HCT116 (cell line): ENCODE data around the gene MYO3B. TPM values are rescaled to one million over a fixed set of nuclear protein-coding genes. Genes with fewer than 3 reads are reported as not detected.

Experiments
- ATAC-seq: fragments of 200-7000 bp; cut with Tn5 transposase; 2 replicates; pipeline ENCODE4 v1.9.1; 2020; ENCODE audit warnings: mild to moderate bottlenecking, moderate library complexity
- BruUV-seq: library from RNA; stranded (reverse); fragments of 400-500 nt; replicated peaks from 2 replicates; lab custom pipeline; 2021; lab: Mats Ljungman, UMichigan
- CTCF ChIA-PET: fragments of 300-600 bp; sonication (Branson Sonifier 250); formaldehyde crosslinking; loops from one replicate; lab custom pipeline; 2021; ENCODE audit warnings: antibody characterized with exemption; lab: Charles Lee
- POLR2A ChIA-PET: fragments of 300-600, 350-600 bp; sonication (Branson Sonifier 250); formaldehyde crosslinking; loops from one replicate; lab custom pipeline; 2021; ENCODE audit warnings: antibody characterized with exemption; lab: Charles Lee
- RAD21 ChIA-PET, 2 experiments: fragments of 300-600 bp; sonication (Branson Sonifier 250); formaldehyde crosslinking; loops; one replicate each; lab custom pipeline; 2023; ENCODE audit warnings: low total read pairs in 2 of 2; ENCODE audit not compliant: uncharacterized antibody in 2 of 2, unreplicated experiment in 2 of 2, low non-redundant PET in 1 of 2; lab: Charles Lee
- DNase-seq: peaks from one replicate; pipeline ENCODE4 v3.0.0-alpha.2; 2010; ENCODE audit warnings: low read depth, low spot score
- H2AFZ ChIP-seq: fragments of 200-600 bp; shearing (Covaris generic), sonication (generic); 2 replicates; pipeline ENCODE4 v1.6.1; 2017; ENCODE audit warnings: low read depth, mixed run types, mixed read lengths, antibody characterized with exemption, low read length; ENCODE audit not compliant: poor library complexity, severe bottlenecking
- H3K27ac ChIP-seq: 2 replicates; pipeline ENCODE4 v1.5.1; 2012; ENCODE audit warnings: low read depth, low read length
- H3K27me3 ChIP-seq: fragments of 200-600 bp; sonication (generic); 2 replicates; pipeline ENCODE4 v1.6.1; 2016; ENCODE audit warnings: mixed run types, low read length, mixed read lengths; ENCODE audit not compliant: insufficient read depth
- H3K36me3 ChIP-seq, 2 experiments: fragments of 200-500 bp in 1 of 2; fragments of 200-600 bp in 1 of 2; sonication (Bioruptor generic) in 1 of 2; sonication (generic) in 1 of 2; 2 replicates each; pipeline versions ENCODE4 v1.5.1 to v1.6.1; 2014 to 2016; ENCODE audit warnings: low read length in 2 of 2, inconsistent platforms in 1 of 2, mixed read lengths in 1 of 2, mixed run types in 1 of 2; ENCODE audit not compliant: insufficient read depth in 2 of 2, control insufficient read depth in 1 of 2
- H3K4me1 ChIP-seq, 2 experiments: fragments of 200-600 bp in 1 of 2; sonication (generic) in 1 of 2; 2 replicates each; pipeline versions ENCODE4 v1.5.1 to v1.6.1; 2012 to 2017; ENCODE audit warnings: low read length in 2 of 2, inconsistent platforms in 1 of 2, mild to moderate bottlenecking in 1 of 2, mixed read lengths in 1 of 2, mixed run types in 1 of 2, moderate library complexity in 1 of 2; ENCODE audit not compliant: insufficient read depth in 2 of 2, control insufficient read depth in 1 of 2
- H3K4me2 ChIP-seq: fragments of 200-600 bp; sonication (generic); 2 replicates; pipeline ENCODE4 v1.6.1; 2017; ENCODE audit warnings: mixed run types, low read length, mixed read lengths
- H3K4me3 ChIP-seq, 2 experiments: fragments of 200-600 bp in 1 of 2; sonication (generic) in 1 of 2; replicated peaks in 1 of 2; 2 replicates each; pipeline ENCODE4 v1.5.1; 2011 to 2016; ENCODE audit warnings: low read length in 2 of 2, control low read depth in 1 of 2, low read depth in 1 of 2, mild to moderate bottlenecking in 1 of 2, mixed read lengths in 1 of 2, mixed run types in 1 of 2
- H3K79me2 ChIP-seq: fragments of 200-600 bp; sonication (generic); 2 replicates; pipeline ENCODE4 v1.6.1; 2017; ENCODE audit warnings: mild to moderate bottlenecking, mixed run types, low read length, moderate library complexity, mixed read lengths; ENCODE audit not compliant: insufficient read depth
- H3K9ac ChIP-seq: fragments of 200-600 bp; sonication (generic); 2 replicates; pipeline ENCODE4 v1.6.1; 2016; ENCODE audit warnings: low read length, mixed read lengths
- H3K9me2 ChIP-seq: fragments of 200-600 bp; sonication (generic), shearing (Covaris generic); 2 replicates; pipeline ENCODE4 v1.6.1; 2017; ENCODE audit warnings: mixed run types, mild to moderate bottlenecking, moderate library complexity; ENCODE audit not compliant: insufficient read depth
- H3K9me3 ChIP-seq, 2 experiments: fragments of 200-500 bp in 1 of 2; fragments of 200-600 bp in 1 of 2; sonication (Bioruptor generic) in 1 of 2; sonication (generic) in 1 of 2; 2 replicates each; pipeline ENCODE4 v1.6.1; 2014 to 2017; ENCODE audit warnings: low read length in 2 of 2, mixed read lengths in 2 of 2, inconsistent platforms in 1 of 2, low read depth in 1 of 2, mild to moderate bottlenecking in 1 of 2, mixed run types in 1 of 2, moderate library complexity in 1 of 2; ENCODE audit not compliant: control insufficient read depth in 1 of 2, insufficient read depth in 1 of 2
- H4K20me1 ChIP-seq: fragments of 200-600 bp; sonication (generic), shearing (Covaris generic); 2 replicates; pipeline ENCODE4 v1.6.1; 2017; ENCODE audit warnings: mixed run types, mild to moderate bottlenecking, moderate library complexity; ENCODE audit not compliant: insufficient read depth
- CBX3 ChIP-seq: IDR thresholded peaks from 2 replicates; pipeline ENCODE4 v1.6.1; 2012; ENCODE audit warnings: low read depth
- EGR1 ChIP-seq: IDR thresholded peaks from 2 replicates; pipeline ENCODE4 v1.6.1; 2012; ENCODE audit warnings: low read depth
- ELF1 ChIP-seq: IDR thresholded peaks from 2 replicates; pipeline ENCODE4 v1.6.1; 2012; ENCODE audit warnings: low read depth, borderline replicate concordance
- EZH2phosphoT487 ChIP-seq: fragments of 200-600 bp; IDR thresholded peaks from 2 replicates; pipeline ENCODE4 v1.6.1; 2018; ENCODE audit warnings: antibody characterized with exemption, borderline replicate concordance
- JUND ChIP-seq: IDR thresholded peaks from 2 replicates; pipeline ENCODE4 v1.6.1; 2012
- POLR2AphosphoS5 ChIP-seq: IDR thresholded peaks from 2 replicates; pipeline ENCODE4 v1.6.1; 2011; ENCODE audit warnings: mild to moderate bottlenecking, low read depth, low read length, moderate library complexity
- RAD21 ChIP-seq: IDR thresholded peaks from 2 replicates; pipeline ENCODE4 v1.6.1; 2012; ENCODE audit warnings: low read depth, mild to moderate bottlenecking
- SIN3A ChIP-seq: IDR thresholded peaks from 2 replicates; pipeline ENCODE4 v1.6.1; 2012; ENCODE audit warnings: low read depth
- SRF ChIP-seq: IDR thresholded peaks from 2 replicates; pipeline ENCODE4 v1.6.1; 2012; ENCODE audit warnings: low read depth
- TCF7L2 ChIP-seq: IDR thresholded peaks from 2 replicates; pipeline ENCODE4 v1.7.0; 2011; ENCODE audit warnings: borderline replicate concordance, inconsistent platforms; ENCODE audit not compliant: insufficient read depth, insufficient read length; ENCODE audit errors: extremely low read depth
- YY1 ChIP-seq: IDR thresholded peaks from 2 replicates; pipeline ENCODE4 v1.6.1; 2011; ENCODE audit warnings: low read length, low read depth, moderate library complexity, mild to moderate bottlenecking; ENCODE audit not compliant: insufficient replicate concordance; ENCODE audit errors: extremely low read depth
- ZNF274 ChIP-seq: fragments of 200-500 bp; sonication (Bioruptor generic); IDR thresholded peaks from 2 replicates; pipeline ENCODE4 v1.6.1; 2014; ENCODE audit warnings: mild to moderate bottlenecking, low read depth, low read length, inconsistent platforms
- intact Hi-C: fragments of 100-400 bp; cut with micrococcal nuclease; formaldehyde crosslinking; loops from 2 replicates; pipeline ENCODE4 v1.10.0; 2022
- total RNA-seq: library from RNA; stranded (reverse); gene quantifications from one replicate; pipeline ENCODE4 v1.2.1, GENCODE V29; 2021; ENCODE audit not compliant: unreplicated experiment
- TF ChIP-seq, protein P1 (sequence below): IDR thresholded peaks from 2 replicates; pipeline ENCODE4 v1.6.1; 2012; ENCODE audit warnings: low read depth
- TF ChIP-seq, protein P2 (sequence below): IDR thresholded peaks from 2 replicates; pipeline ENCODE4 v1.6.1; 2012

Gene MYO3B
- total RNA-seq, 1 experiment from 2014 or later: not detected

DNA sequence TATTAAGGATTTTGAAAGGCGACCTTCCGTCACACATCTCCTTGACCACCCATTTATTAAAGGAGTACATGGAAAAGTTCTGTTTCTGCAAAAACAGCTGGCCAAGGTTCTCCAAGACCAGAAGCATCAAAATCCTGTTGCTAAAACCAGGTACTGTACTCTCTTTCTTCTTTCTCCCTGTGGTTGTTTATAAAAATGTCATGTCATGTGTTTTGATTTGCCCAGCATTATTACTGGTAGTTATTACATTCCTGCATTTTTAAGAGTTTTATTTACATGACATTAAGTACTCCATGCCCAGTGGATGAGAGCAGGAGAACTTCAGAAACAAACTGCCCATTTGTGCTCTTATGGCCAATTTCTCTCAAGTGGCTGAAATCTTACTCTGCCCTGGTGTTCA, 191.3 kb downstream of the MYO3B start:
- CTCF ChIA-PET: interaction anchor here (0.5 to 3.5 kb wide), 10 partner anchors 8 to 504 kb away, joined by 3 to 87 read pairs (median 6); partner anchors contain the start of gene GAD1
- POLR2A ChIA-PET: no interaction called here
- H3K4me1 ChIP-seq: no peaks in the 10 kb centered on the region
- no peaks in the 10 kb centered on the region for H3K9me3 ChIP-seq
- TF ChIP-seq TCF7L2 (no peak), EZH2phosphoT487 (no peak), EGR1 (no peak), SIN3A (no peak), RAD21 (no peak), YY1 (no peak), ELF1 (no peak), CBX3 (no peak), JUND (no peak), POLR2AphosphoS5 (no peak), ZNF274 (no peak), SRF (no peak)
- TF ChIP-seq, protein P1, sequence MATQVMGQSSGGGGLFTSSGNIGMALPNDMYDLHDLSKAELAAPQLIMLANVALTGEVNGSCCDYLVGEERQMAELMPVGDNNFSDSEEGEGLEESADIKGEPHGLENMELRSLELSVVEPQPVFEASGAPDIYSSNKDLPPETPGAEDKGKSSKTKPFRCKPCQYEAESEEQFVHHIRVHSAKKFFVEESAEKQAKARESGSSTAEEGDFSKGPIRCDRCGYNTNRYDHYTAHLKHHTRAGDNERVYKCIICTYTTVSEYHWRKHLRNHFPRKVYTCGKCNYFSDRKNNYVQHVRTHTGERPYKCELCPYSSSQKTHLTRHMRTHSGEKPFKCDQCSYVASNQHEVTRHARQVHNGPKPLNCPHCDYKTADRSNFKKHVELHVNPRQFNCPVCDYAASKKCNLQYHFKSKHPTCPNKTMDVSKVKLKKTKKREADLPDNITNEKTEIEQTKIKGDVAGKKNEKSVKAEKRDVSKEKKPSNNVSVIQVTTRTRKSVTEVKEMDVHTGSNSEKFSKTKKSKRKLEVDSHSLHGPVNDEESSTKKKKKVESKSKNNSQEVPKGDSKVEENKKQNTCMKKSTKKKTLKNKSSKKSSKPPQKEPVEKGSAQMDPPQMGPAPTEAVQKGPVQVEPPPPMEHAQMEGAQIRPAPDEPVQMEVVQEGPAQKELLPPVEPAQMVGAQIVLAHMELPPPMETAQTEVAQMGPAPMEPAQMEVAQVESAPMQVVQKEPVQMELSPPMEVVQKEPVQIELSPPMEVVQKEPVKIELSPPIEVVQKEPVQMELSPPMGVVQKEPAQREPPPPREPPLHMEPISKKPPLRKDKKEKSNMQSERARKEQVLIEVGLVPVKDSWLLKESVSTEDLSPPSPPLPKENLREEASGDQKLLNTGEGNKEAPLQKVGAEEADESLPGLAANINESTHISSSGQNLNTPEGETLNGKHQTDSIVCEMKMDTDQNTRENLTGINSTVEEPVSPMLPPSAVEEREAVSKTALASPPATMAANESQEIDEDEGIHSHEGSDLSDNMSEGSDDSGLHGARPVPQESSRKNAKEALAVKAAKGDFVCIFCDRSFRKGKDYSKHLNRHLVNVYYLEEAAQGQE: no peak
- TF ChIP-seq, protein P2, sequence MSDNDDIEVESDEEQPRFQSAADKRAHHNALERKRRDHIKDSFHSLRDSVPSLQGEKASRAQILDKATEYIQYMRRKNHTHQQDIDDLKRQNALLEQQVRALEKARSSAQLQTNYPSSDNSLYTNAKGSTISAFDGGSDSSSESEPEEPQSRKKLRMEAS: no peak
- ATAC-seq (no peak), DNase-seq (no peak)
- intact Hi-C loops: loop anchor here (10.0 kb wide), 2 partner anchors 434 to 914 kb away; no protein-coding TSS in a partner anchor
- no peak overlapping the region for H3K27ac ChIP-seq
- H3K9ac ChIP-seq: no peak overlapping the region
- no peak overlapping the region for H2AFZ ChIP-seq
- H3K79me2 ChIP-seq: no peaks in the 10 kb centered on the region
- H3K36me3 ChIP-seq: no peaks in the 10 kb centered on the region
- H4K20me1 ChIP-seq: no peaks in the 10 kb centered on the region
- BruUV-seq: no TSS peak
- H3K27me3 ChIP-seq: peaks cover 35% of the 10 kb centered on the region
- H3K4me2 ChIP-seq: no peak overlapping the region
- no peaks in the 10 kb centered on the region for H3K9me2 ChIP-seq
- H3K4me3 ChIP-seq: no peak overlapping the region
- RAD21 ChIA-PET: interaction anchor here (0.8 to 1.7 kb wide), 5 partner anchors 8 to 447 kb away, joined by 3 to 4 read pairs (median 4); partner anchors contain the start of gene GAD1 (in 1 of the 2)
